GM21360 (cell line): ENCODE results near the gene TREX2.

ENCODE experiments used
- ATAC-seq: cut with Tn5 transposase; IDR thresholded peaks from one replicate; pipeline ENCODE4 v1.9.1; 2021; ENCODE audit warnings: mild to moderate bottlenecking, moderate library complexity; ENCODE audit not compliant: unreplicated experiment

The TREX2 gene

GRCh38 chrX:153457136-153457825 lies 11.4 kb upstream of the TREX2 start:
- ATAC-seq = no peak

- ATAC-seq = no peak
These were observed 10.8 kb upstream of the TREX2 start for GRCh38 chrX:153456704-153457103.

- ATAC-seq = no peak
These were observed 10.3 kb upstream of the TREX2 start for GRCh38 chrX:153456161-153456560.

- no peak for ATAC-seq
These were observed 9.7 kb upstream of the TREX2 start for GRCh38 chrX:153455571-153455970.

- ATAC-seq = no peak
These were observed 9.2 kb upstream of the TREX2 start for GRCh38 chrX:153454901-153455550.

GRCh38 chrX:153450949-153451277 lies 5.1 kb upstream of the TREX2 start:
- no peak for ATAC-seq

GRCh38 chrX:153450114-153450948 lies 4.5 kb upstream of the TREX2 start:
- ATAC-seq = no peak

GRCh38 chrX:153449368-153450113 lies 3.7 kb upstream of the TREX2 start:
- no peak for ATAC-seq

- ATAC-seq = no peak
These were observed 2.9 kb upstream of the TREX2 start for GRCh38 chrX:153448556-153449367.

- no peak for ATAC-seq
These were observed 1.7 kb upstream of the TREX2 start for GRCh38 chrX:153447581-153447960.

GRCh38 chrX:153446950-153447580 lies 1.2 kb upstream of the TREX2 start:
- no peak for ATAC-seq

- ATAC-seq = no peak
These were observed 730 bp upstream of the TREX2 start for GRCh38 chrX:153446636-153446936.

- ATAC-seq = no peak
These were observed 575 bp downstream of the TREX2 start for GRCh38 chrX:153445106-153445855.

- no peak for ATAC-seq
These were observed 1.4 kb downstream of the TREX2 start for GRCh38 chrX:153444333-153445011.

- ATAC-seq = no peak
These were observed 2.2 kb downstream of the TREX2 start for GRCh38 chrX:153443476-153444332.

- no peak for ATAC-seq
These were observed 3.4 kb downstream of the TREX2 start for GRCh38 chrX:153442463-153442862.

- no peak for ATAC-seq
These were observed 3.9 kb downstream of the TREX2 start for GRCh38 chrX:153441981-153442380.

GRCh38 chrX:153441296-153441695 lies 4.6 kb downstream of the TREX2 start:
- ATAC-seq = no peak
